Fibroblast of skin of left quadriceps (primary cell): ENCODE results near the gene ZDHHC3.
A peak's percentile ranks its signal among the peaks of the same experiment; 100 is the strongest.
"Not testable (repeated sequence)": the region's sequence is repeated elsewhere in the genome, so short reads cannot be mapped to it uniquely, and the experiment has no call there.

Experiments
- DNase-seq, 2 experiments: peaks; one replicate each; pipeline ENCODE4 v3.0.0-alpha.2; 2013; ENCODE audit warnings: low read depth in 2 of 2

Gene ZDHHC3

GRCh38 chr3:44963571-44964325 is 12.2 kb downstream of the ZDHHC3 start:
- DNase-seq: no peak

- DNase-seq: no peak
These were observed 13.2 kb downstream of the ZDHHC3 start for GRCh38 chr3:44962621-44963393.

GRCh38 chr3:44961888-44962287 is 14.1 kb downstream of the ZDHHC3 start:
- no peak for DNase-seq

- DNase-seq: peak; percentile 8 to 10
These were observed 15.5 kb downstream of the ZDHHC3 start for GRCh38 chr3:44960387-44961026.

GRCh38 chr3:44958386-44958785 is 17.6 kb downstream of the ZDHHC3 start:
- DNase-seq: no peak

GRCh38 chr3:44957986-44958385 is 18.0 kb downstream of the ZDHHC3 start:
- DNase-seq: no peak

GRCh38 chr3:44955917-44956316 is 20.1 kb downstream of the ZDHHC3 start:
- DNase-seq: no peak

GRCh38 chr3:44954962-44955361 is 21.0 kb downstream of the ZDHHC3 start:
- no peak for DNase-seq

GRCh38 chr3:44954304-44954703 is 21.7 kb downstream of the ZDHHC3 start:
- DNase-seq: no peak

GRCh38 chr3:44952689-44953088 is 23.3 kb downstream of the ZDHHC3 start:
- DNase-seq: no peak

- DNase-seq: no peak
These were observed 25.7 kb downstream of the ZDHHC3 start for GRCh38 chr3:44950275-44950734.

GRCh38 chr3:44949770-44950169 is 26.2 kb downstream of the ZDHHC3 start:
- not testable (repeated sequence) for DNase-seq

- DNase-seq: no peak
These were observed 27.7 kb downstream of the ZDHHC3 start for GRCh38 chr3:44948239-44948638.

- peak in 1 of 2 experiments; percentile 8 for DNase-seq
These were observed 33.6 kb downstream of the ZDHHC3 start for GRCh38 chr3:44942202-44942921.

GRCh38 chr3:44939581-44940036 is 36.4 kb downstream of the ZDHHC3 start:
- DNase-seq: no peak

GRCh38 chr3:44932986-44933944 is 42.7 kb downstream of the ZDHHC3 start:
- no peak for DNase-seq

GRCh38 chr3:44932271-44932670 is 43.7 kb downstream of the ZDHHC3 start:
- no peak for DNase-seq

- DNase-seq: no peak
These were observed 44.2 kb downstream of the ZDHHC3 start for GRCh38 chr3:44931791-44932190.

- DNase-seq: no peak
These were observed 45.1 kb downstream of the ZDHHC3 start for GRCh38 chr3:44930911-44931310.

- DNase-seq: no peak
These were observed 46.2 kb downstream of the ZDHHC3 start for GRCh38 chr3:44929782-44930181.

GRCh38 chr3:44927371-44927770 is 48.6 kb downstream of the ZDHHC3 start:
- no peak for DNase-seq
